Lower lobe of right lung (tissue), 2 donors: ENCODE results near the gene NCEH1. TPM values are rescaled to one million over a fixed set of nuclear protein-coding genes. Genes with fewer than 3 reads are reported as not detected.

Experiments used
- ATAC-seq, 2 donors: fragments of 200-7000 bp; cut with Tn5 transposase; one replicate each; pipeline ENCODE4 v1.9.1; 2020 to 2022; ENCODE audit warnings: mild to moderate bottlenecking in 2 of 2, moderate library complexity in 2 of 2
- DNase-seq: peaks from one replicate; pipeline ENCODE4 v3.0.0-alpha.2; 2020
- H3K27ac ChIP-seq: fragments of 200-600 bp; one replicate; pipeline ENCODE4 v1.8.0; 2022
- H3K27me3 ChIP-seq: fragments of 200-600 bp; one replicate; pipeline ENCODE4 v1.8.0; 2022; ENCODE audit warnings: low read depth
- H3K36me3 ChIP-seq: fragments of 200-600 bp; one replicate; pipeline ENCODE4 v1.8.0; 2022; ENCODE audit warnings: mild to moderate bottlenecking
- H3K4me1 ChIP-seq: fragments of 200-600 bp; one replicate; pipeline ENCODE4 v1.8.0; 2022
- H3K4me3 ChIP-seq: fragments of 200-600 bp; one replicate; pipeline ENCODE4 v1.8.0; 2022; ENCODE audit warnings: mild to moderate bottlenecking
- H3K9me3 ChIP-seq: fragments of 200-600 bp; one replicate; pipeline ENCODE4 v1.8.0; 2022
- CTCF ChIP-seq: fragments of 200-600 bp; IDR thresholded peaks from one replicate; pipeline ENCODE4 v1.8.0; 2022; ENCODE audit warnings: antibody characterized with exemption, mild to moderate bottlenecking
- intact Hi-C: fragments of 100-400 bp; cut with DNase I; formaldehyde crosslinking; loops from one replicate; pipeline ENCODE4 v1.11.0; 2022
- total RNA-seq: library from RNA; stranded (reverse); fragmentation: NEBNext Ultra II Directional; extraction: Animal tissue kit (Norgen Biotek cat#: 25700); gene quantifications from one replicate; pipeline ENCODE4 v1.2.1, GENCODE V29; 2021
- donor health status: DM: no; HTN: yes; CAD: no; lungs with severe emphysema.

Gene NCEH1
- total RNA-seq, 1 donor from 2014 or later, result 97.7 TPM

- Histone ChIP-seq H3K27me3 (no peaks in the 10 kb centered on the region), H3K27ac (no peak overlapping the region), H3K36me3 (no peaks in the 10 kb centered on the region), H3K9me3 (no peaks in the 10 kb centered on the region), H3K4me1 (peaks cover 37% of the 10 kb centered on the region), H3K4me3 (no peak overlapping the region)
- no peak for ATAC-seq
- intact Hi-C loops, result no loop called here
- DNase-seq, result no peak
- no peak for TF ChIP-seq CTCF
Observed at GRCh38 chr3:172694573-172695246, 16.2 kb downstream of the NCEH1 start.

DNA sequence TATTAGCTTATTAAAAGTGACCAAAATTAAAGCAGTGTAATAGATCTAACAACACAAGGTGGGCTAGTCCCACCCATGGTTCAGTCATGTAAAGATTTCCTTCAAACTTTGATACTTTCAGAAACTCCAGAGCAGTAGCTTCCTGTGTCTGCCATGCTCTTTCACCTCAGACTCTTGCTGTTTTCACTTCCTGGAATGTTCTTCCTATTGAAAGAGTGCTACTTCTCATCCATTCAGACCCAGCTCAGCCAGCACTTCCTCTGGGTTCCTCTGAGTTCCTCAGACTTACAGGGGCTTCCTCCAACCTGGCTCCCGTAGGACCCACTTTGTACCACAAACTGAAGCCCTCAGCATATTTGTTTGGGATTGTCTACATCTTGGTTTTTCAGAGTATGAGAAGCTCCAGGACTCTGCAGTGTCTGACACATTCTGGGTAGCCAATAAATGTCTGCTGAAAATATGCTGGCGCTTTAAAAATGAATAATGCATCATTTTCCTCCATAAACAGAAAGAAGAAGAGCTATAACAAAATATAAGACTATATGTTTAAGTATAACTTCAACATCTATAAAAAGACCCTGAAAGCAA lies 18.0 kb downstream of the NCEH1 start:
- ATAC-seq (peak in 1 of 2 donors; percentile 27), DNase-seq (no peak)

GRCh38 chr3:172690936-172691335 lies 19.9 kb downstream of the NCEH1 start:
- ATAC-seq (peak in 1 of 2 donors; percentile 3), DNase-seq (no peak)
- no peak overlapping the region for H3K4me3 ChIP-seq
- H3K4me1 ChIP-seq, result peaks cover 26% of the 10 kb centered on the region
- no peaks in the 10 kb centered on the region for H3K36me3 ChIP-seq
- intact Hi-C loops, result no loop called here
- no peaks in the 10 kb centered on the region for H3K9me3 ChIP-seq
- no peaks in the 10 kb centered on the region for H3K27me3 ChIP-seq
- no peak for TF ChIP-seq CTCF
- no peak overlapping the region for H3K27ac ChIP-seq

More for the DNA sequence above, 18.0 kb downstream of the NCEH1 start:
- Histone ChIP-seq H3K27me3 (no peaks in the 10 kb centered on the region), H3K4me3 (no peak overlapping the region), H3K36me3 (no peaks in the 10 kb centered on the region), H3K27ac (no peak overlapping the region), H3K9me3 (no peaks in the 10 kb centered on the region), H3K4me1 (peaks cover 37% of the 10 kb centered on the region)
- intact Hi-C loops, result no loop called here
- TF ChIP-seq CTCF, result no peak

GRCh38 chr3:172688588-172688987 lies 22.3 kb downstream of the NCEH1 start:
- Histone ChIP-seq H3K27me3 (no peaks in the 10 kb centered on the region), H3K4me1 (peaks cover 26% of the 10 kb centered on the region), H3K36me3 (no peaks in the 10 kb centered on the region), H3K4me3 (no peak overlapping the region), H3K27ac (no peak overlapping the region), H3K9me3 (no peaks in the 10 kb centered on the region)
- no peak for TF ChIP-seq CTCF
- intact Hi-C loops, result no loop called here
- no peak for ATAC-seq
- DNase-seq, result no peak

GRCh38 chr3:172687501-172687900 lies 23.4 kb downstream of the NCEH1 start:
- Histone ChIP-seq H3K4me1 (peaks cover 17% of the 10 kb centered on the region), H3K27ac (no peak overlapping the region)
- intact Hi-C loops, result no loop called here

More at GRCh38 chr3:172687501-172687900, 23.4 kb downstream of the NCEH1 start:
- TF ChIP-seq CTCF, result no peak
- Histone ChIP-seq H3K36me3 (no peaks in the 10 kb centered on the region), H3K27me3 (no peaks in the 10 kb centered on the region), H3K4me3 (no peak overlapping the region), H3K9me3 (no peaks in the 10 kb centered on the region)
- DNase-seq (no peak), ATAC-seq (no peak)
